Measurements from ENCODE around the gene RALGPS2. TPM values are rescaled to one million over a fixed set of nuclear protein-coding genes. Genes with fewer than 3 reads are reported as not detected.
"Not testable (repeated sequence)": the region's sequence is repeated elsewhere in the genome, so short reads cannot be mapped to it uniquely, and the experiment has no call there.

The RALGPS2 gene
- total RNA-seq, 2 experiments from 2014 or later: 3.3 to 3.8 TPM

DNA sequence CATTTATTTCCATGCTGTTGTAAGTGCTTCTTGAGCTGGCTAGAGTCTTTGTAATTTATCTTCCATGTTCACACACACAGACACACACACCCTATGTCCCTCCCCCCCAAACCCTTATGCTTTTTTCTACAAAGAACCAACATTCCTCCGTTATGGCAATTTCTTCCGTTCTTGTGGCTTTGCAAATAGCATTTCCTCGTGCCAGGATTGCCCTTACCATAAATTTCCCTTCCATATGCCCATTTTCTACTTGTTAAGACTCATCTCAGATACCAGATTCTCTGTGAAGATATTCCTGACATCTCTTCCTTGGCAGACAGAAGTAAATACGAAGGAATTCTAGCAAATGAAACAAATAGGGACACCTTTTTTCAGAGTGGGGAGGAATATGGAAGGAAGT is 26.0 kb downstream of the RALGPS2 start:
- POLR2A ChIA-PET: no interaction called here
- intact Hi-C loops (cut with micrococcal nuclease): loop anchor here (5.0 kb wide), 1 partner anchor 439 kb away; no protein-coding TSS in a partner anchor
- H3K4me1 Mint-ChIP-seq (ENCODE audit: low read depth): no peaks in the 10 kb centered on the region
- no peak overlapping the region for H3K4me3 Mint-ChIP-seq
- no peak for DNase-seq
- H3K36me3 Mint-ChIP-seq: peaks cover 7% of the 10 kb centered on the region
- H3K9me3 Mint-ChIP-seq: peaks cover 14% of the 10 kb centered on the region
- H3K27ac Mint-ChIP-seq: no peak overlapping the region
- no peaks in the 10 kb centered on the region for H3K27me3 Mint-ChIP-seq
- CTCF ChIA-PET: interaction anchor here (1.1 to 4.5 kb wide), 5 partner anchors 17 to 253 kb away, joined by 3 to 34 read pairs (median 9); no protein-coding TSS in a partner anchor

DNA sequence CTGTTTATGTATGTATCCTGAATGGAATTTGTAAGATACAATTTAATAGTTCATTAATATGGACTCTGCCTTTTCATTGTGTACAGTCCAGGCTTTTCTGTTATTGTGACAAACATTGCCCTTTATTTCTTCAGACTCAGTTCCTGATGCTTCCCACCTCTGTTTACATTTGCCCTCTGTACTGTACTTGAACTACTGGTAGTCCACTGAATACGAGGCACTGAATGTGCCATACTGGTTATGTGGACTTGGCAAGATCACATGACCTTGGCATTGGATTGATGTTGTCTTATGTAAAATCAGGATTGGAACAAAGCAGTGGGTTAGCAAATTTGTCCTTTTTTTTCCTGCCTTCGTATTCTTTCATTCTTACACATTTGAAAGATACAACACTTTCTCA is 27.8 kb downstream of the RALGPS2 start:
- no peak overlapping the region for H3K27ac Mint-ChIP-seq
- ChIA-PET CTCF (interaction anchor here (0.6 to 4.5 kb wide), 14 partner anchors 10 to 251 kb away, joined by 3 to 34 read pairs (median 4); no protein-coding TSS in a partner anchor), POLR2A (no interaction called here)
- H3K4me3 Mint-ChIP-seq: no peak overlapping the region
- H3K36me3 Mint-ChIP-seq: peaks cover 7% of the 10 kb centered on the region
- peaks cover 19% of the 10 kb centered on the region for H3K9me3 Mint-ChIP-seq
- intact Hi-C loops (cut with micrococcal nuclease): loop anchor here (1.0 to 5.0 kb wide), 3 partner anchors 211 to 441 kb away; no protein-coding TSS in a partner anchor
- no peaks in the 10 kb centered on the region for H3K4me1 Mint-ChIP-seq (ENCODE audit: low read depth)
- no peak for DNase-seq
- H3K27me3 Mint-ChIP-seq: no peaks in the 10 kb centered on the region

DNA sequence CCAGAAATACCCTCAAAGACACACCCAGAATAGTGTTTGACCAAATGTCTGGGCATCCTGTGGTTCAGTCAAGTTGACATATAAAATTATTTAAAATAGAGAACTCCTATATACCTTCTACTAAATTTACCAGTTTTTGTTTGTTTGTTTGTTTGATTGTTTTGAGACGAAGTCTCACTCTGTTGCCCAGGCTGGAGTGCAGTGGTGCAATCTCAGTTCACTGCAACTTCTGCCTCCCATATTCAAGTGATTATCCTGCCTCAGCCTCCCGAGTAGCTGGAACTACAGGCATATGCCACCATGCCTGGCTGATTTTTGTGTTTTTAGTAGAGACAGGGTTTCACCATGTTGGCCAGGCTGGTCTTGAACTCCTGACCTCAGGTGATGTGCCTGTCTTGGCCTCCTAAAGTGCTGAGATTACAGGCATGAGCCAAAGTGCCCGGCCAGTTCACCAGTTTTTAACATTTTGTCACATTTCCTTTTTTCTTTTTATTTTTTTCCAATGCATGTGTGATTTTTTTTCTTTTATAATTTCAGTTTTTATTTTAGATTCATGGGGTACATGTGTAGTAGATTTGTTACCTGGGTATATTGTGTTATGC is 29.7 kb downstream of the RALGPS2 start:
- CTCF ChIA-PET: interaction anchor here (1.8 to 4.5 kb wide), 3 partner anchors 213 to 249 kb away, joined by 7 to 34 read pairs (median 25); no protein-coding TSS in a partner anchor
- peaks cover 25% of the 10 kb centered on the region for H3K9me3 Mint-ChIP-seq
- H3K36me3 Mint-ChIP-seq; POLR2A ChIA-PET; H3K4me3 Mint-ChIP-seq; H3K27me3 Mint-ChIP-seq; H3K4me1 Mint-ChIP-seq (ENCODE audit: low read depth); H3K27ac Mint-ChIP-seq; DNase-seq: not testable (repeated sequence)
- intact Hi-C loops (cut with micrococcal nuclease): loop anchor here (5.0 kb wide), 1 partner anchor 442 kb away; no protein-coding TSS in a partner anchor

DNA sequence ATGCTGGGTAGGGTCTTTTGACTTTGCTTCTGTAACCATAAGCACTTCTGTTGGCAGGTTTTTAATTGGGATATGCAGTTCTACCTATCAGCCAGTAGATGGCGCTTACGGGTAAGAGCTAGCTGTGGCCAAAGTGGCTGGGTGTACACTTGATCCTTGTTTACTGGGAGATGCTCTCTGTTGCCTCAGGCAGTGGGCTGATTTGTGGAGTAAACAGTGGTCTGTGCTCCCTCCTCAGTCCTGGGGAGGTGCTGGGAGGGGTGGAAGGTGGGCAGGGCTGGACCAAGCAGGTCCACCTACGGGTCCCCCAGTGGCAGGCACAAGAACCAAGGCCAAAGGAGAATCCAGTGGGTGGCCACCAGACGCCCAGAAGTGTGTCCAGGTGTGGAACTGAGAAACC is 43.4 kb downstream of the RALGPS2 start:
- POLR2A ChIA-PET: no interaction called here
- intact Hi-C loops (cut with micrococcal nuclease): no loop called here
- no peak overlapping the region for H3K4me3 Mint-ChIP-seq

DNA sequence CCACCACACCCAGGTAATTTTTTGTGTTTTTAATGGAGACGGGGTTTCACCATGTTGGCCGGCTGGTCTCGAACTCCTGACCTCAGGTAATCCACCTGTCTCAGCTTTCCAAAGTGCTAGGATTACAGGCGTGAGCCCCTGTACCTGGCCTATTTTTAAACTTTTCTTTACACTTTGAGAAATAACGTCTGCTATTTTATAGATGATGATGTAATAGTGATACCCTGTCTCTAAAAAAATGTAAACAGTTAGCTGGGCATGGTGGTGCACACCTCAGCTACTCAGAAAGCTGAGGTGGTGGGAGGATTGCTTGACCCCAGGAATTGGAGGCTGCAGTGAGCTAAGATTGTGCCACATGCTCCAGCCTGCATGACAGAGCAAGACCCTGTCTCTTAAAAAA is 47.9 kb downstream of the RALGPS2 start:
- Mint-ChIP-seq H3K4me1 (ENCODE audit: low read depth) (no peaks in the 10 kb centered on the region), H3K4me3 (no peak overlapping the region), H3K36me3 (peaks cover 7% of the 10 kb centered on the region), H3K27me3 (no peaks in the 10 kb centered on the region), H3K27ac (no peak overlapping the region), H3K9me3 (peaks cover 7% of the 10 kb centered on the region)
- CTCF ChIA-PET: interaction anchor here (0.7 to 1.7 kb wide), 3 partner anchors 223 to 232 kb away, joined by 3 to 12 read pairs (median 6); no protein-coding TSS in a partner anchor
- intact Hi-C loops (cut with micrococcal nuclease): loop anchor here (10.0 kb wide), 1 partner anchor 522 kb away; the partner anchor contains the start of gene SOAT1
- no peak for DNase-seq
- POLR2A ChIA-PET: interaction anchor here (0.5 kb wide), 1 partner anchor 544 kb away, joined by 3 read pairs; no protein-coding TSS in a partner anchor

More for the DNA sequence above, 43.4 kb downstream of the RALGPS2 start:
- CTCF ChIA-PET: interaction anchor here (0.8 to 2.8 kb wide), 10 partner anchors 10 to 600 kb away, joined by 3 to 37 read pairs (median 4); no protein-coding TSS in a partner anchor
- Mint-ChIP-seq H3K27ac (no peak overlapping the region), H3K27me3 (no peaks in the 10 kb centered on the region), H3K4me1 (ENCODE audit: low read depth) (no peaks in the 10 kb centered on the region), H3K9me3 (peaks cover 29% of the 10 kb centered on the region), H3K36me3 (peaks cover 20% of the 10 kb centered on the region)
- DNase-seq: no peak

DNA sequence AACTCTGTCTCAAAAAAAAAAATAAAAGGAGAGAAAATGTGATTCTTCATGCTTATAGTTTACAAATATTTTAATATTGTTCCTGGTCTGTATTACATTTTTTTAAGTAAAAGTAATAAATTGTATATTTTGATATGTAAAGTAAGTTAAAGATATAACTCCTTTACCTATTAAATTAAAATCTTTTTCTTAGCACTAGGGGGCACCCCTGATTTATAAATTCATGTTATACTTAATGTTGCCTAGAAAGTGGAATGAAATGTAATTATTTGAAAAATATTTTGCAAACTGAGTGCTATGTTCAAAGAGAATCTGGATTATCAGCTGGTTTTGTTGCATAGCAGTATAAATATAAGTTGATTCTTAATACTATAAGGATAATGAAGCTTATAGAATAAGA is 49.2 kb downstream of the RALGPS2 start:
- no peak overlapping the region for H3K4me3 Mint-ChIP-seq
- peaks cover 5% of the 10 kb centered on the region for H3K36me3 Mint-ChIP-seq
- H3K4me1 Mint-ChIP-seq (ENCODE audit: low read depth): no peaks in the 10 kb centered on the region
- H3K9me3 Mint-ChIP-seq: peaks cover 4% of the 10 kb centered on the region
- H3K27ac Mint-ChIP-seq: no peak overlapping the region
- no peaks in the 10 kb centered on the region for H3K27me3 Mint-ChIP-seq
- ChIA-PET CTCF (interaction anchor here (0.6 to 3.6 kb wide), 7 partner anchors 10 to 440 kb away, joined by 3 to 32 read pairs (median 4); no protein-coding TSS in a partner anchor), POLR2A (no interaction called here)
- no peak for DNase-seq
- intact Hi-C loops (cut with micrococcal nuclease): loop anchor here (1.0 to 10.0 kb wide), 3 partner anchors 228 to 595 kb away; partner anchors contain the start of gene SOAT1

DNA sequence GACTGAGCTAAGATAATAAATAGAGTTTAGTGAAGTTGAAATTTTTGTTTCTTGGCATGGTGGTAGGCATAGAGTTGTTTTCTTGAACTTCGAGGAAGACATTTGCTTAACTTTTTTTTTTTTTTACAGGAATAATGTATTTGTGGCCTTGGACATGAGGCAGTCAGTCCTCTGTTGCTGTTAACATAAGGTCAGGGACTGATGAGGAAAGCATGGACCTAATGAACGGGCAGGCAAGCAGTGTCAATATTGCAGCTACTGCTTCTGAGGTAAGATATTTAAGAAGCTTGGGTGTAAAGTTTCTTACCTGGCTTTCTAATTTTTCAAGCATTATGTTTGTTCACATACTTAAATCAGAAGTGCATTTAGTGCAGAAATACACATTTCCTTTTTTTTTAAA is 51.5 kb downstream of the RALGPS2 start:
- Mint-ChIP-seq H3K4me3 (no peak overlapping the region), H3K9me3 (no peaks in the 10 kb centered on the region), H3K27me3 (no peaks in the 10 kb centered on the region), H3K27ac (no peak overlapping the region), H3K36me3 (peaks cover 5% of the 10 kb centered on the region), H3K4me1 (ENCODE audit: low read depth) (no peaks in the 10 kb centered on the region)
- intact Hi-C loops (cut with micrococcal nuclease): loop anchor here (10.0 kb wide), 1 partner anchor 518 kb away; the partner anchor contains the start of gene SOAT1
- ChIA-PET CTCF (interaction anchor here (0.6 to 3.6 kb wide), 3 partner anchors 23 to 257 kb away, joined by 3 to 32 read pairs (median 5); no protein-coding TSS in a partner anchor), POLR2A (no interaction called here)
- no peak for DNase-seq

DNA sequence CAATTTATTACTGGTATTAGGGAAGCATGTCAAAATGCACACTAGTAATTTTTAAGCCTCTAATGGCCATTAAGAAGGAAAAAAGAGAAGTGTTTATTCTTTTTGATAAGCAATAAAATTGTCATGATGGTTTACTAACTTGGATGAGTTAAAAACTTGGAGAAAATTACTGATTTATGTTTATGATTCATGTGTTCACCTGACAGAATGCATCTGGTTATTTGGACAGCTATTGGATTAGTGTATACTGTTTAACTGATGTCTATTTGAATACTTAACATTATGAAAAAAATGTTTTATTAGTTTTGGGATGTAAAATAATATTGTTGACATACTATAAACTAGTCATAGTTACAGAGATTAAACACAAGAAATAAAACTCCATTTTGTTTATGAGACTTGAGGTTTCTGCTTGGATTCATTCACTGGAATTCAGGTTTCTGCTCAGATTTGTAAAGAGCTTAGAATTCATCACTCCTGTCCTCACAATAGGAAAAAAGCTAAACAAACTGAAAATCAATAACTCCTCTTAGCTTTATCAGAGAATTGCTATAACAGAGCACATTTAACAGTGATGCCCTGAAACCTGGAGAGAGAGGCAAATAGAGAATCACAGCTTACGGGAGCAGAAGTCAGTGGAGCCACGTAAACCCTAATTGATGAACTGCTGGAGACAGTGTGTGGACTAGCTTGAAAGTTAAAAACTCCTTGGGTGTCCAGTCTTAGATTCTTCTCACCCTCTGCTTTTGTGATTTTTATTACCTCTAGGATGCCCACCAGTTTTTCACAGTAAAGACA is 56.7 kb downstream of the RALGPS2 start:
- DNase-seq: no peak
- CTCF ChIA-PET: interaction anchor here (0.9 to 2.5 kb wide), 4 partner anchors 13 to 223 kb away, joined by 3 to 9 read pairs (median 3); no protein-coding TSS in a partner anchor
- intact Hi-C loops (cut with micrococcal nuclease): no loop called here
- Mint-ChIP-seq H3K27me3 (no peaks in the 10 kb centered on the region), H3K4me1 (ENCODE audit: low read depth) (peaks cover 6% of the 10 kb centered on the region), H3K36me3 (peaks cover 2% of the 10 kb centered on the region), H3K27ac (no peak overlapping the region), H3K4me3 (no peak overlapping the region), H3K9me3 (no peaks in the 10 kb centered on the region)
- POLR2A ChIA-PET: no interaction called here

DNA sequence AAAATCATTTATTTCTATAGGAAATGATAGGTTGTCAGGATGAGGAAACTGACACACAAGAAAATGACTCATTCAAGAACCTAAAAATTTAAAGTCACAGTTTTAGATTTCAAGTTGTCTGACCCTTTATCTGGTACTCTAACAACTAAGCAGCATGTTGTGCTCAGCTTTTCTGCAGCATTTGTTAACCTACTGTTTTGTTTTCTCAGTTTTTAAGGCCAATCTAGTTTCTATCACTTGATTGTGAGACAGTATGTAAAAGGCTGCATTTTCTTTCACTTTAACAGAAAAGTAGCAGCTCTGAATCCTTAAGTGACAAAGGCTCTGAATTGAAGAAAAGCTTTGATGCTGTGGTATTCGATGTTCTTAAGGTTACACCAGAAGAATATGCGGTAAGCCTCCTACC is 59.1 kb downstream of the RALGPS2 start:
- no peaks in the 10 kb centered on the region for H3K36me3 Mint-ChIP-seq
- intact Hi-C loops (cut with micrococcal nuclease): no loop called here
- ChIA-PET CTCF (interaction anchor here (1.3 to 2.3 kb wide), 3 partner anchors 9 to 252 kb away, joined by 3 to 8 read pairs (median 5); no protein-coding TSS in a partner anchor), POLR2A (no interaction called here)
- H3K4me1 Mint-ChIP-seq (ENCODE audit: low read depth): peaks cover 6% of the 10 kb centered on the region
- DNase-seq: no peak
- no peaks in the 10 kb centered on the region for H3K27me3 Mint-ChIP-seq
- H3K4me3 Mint-ChIP-seq: no peak overlapping the region
- no peak overlapping the region for H3K27ac Mint-ChIP-seq
- no peaks in the 10 kb centered on the region for H3K9me3 Mint-ChIP-seq

DNA sequence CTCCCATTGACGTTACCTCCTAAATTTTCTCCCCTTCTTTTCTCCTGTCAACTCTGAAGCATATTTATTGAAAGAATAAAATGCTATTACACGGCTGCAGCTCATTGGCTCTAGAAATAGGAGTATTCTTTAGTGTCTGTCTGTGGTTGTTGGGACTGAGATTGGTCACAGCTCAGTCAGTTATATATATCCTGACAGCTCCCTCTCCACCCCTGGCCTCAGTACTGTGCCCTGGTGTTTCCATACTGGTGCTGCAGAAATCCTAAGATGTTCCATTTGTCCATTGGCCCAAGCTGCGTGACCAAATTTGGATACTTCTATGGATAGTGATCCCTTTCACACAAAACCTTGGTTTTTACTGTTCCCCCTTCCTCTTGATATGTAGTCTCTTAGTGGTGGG is 67.3 kb downstream of the RALGPS2 start:
- no peaks in the 10 kb centered on the region for H3K4me1 Mint-ChIP-seq (ENCODE audit: low read depth)
- H3K27me3 Mint-ChIP-seq: no peaks in the 10 kb centered on the region
- ChIA-PET POLR2A (no interaction called here), CTCF (interaction anchor here (1.3 kb wide), 1 partner anchor 24 kb away, joined by 4 read pairs; no protein-coding TSS in a partner anchor)
- H3K27ac Mint-ChIP-seq: no peak overlapping the region
- DNase-seq: no peak
- intact Hi-C loops (cut with micrococcal nuclease): no loop called here
- H3K9me3 Mint-ChIP-seq: no peaks in the 10 kb centered on the region
- no peak overlapping the region for H3K4me3 Mint-ChIP-seq
- H3K36me3 Mint-ChIP-seq: no peaks in the 10 kb centered on the region

DNA sequence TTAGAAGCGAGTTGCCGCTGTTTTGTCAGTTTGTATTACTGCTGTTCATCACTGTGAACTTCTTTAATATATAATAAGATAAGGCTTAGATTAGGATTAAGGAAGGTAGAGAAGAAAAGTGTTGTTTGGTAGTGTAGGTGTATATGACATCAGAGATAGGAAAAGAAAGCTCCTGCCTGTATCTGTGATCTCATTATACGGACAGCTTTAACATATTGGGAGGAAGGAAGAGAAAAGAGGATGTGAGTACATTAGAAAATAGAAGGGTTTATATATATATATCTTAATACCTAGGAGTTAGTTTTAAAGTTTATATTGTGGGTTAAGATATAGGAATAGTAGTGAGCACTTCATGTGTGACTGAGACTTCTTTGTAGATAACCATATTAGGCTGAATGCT is 71.0 kb downstream of the RALGPS2 start:
- no peak for DNase-seq
- H3K36me3 Mint-ChIP-seq: peaks cover 6% of the 10 kb centered on the region

DNA sequence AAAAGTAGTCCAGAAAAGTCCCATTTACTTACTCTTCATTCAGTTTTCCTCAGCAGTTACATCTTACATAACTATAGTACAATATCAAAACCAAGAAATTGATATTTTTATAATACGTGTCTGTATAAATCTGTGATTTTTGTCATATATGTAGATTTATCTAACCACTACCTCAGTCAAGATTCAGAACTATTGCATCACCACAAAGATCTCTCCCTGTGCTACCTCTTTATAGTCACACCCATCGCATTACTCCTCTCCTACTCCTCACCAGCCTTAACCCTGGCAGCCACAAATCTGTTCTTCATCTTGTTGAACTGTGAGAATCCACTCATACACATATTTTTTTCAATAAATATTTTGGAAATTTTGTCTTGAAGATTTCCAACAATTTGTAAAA is 72.5 kb downstream of the RALGPS2 start:
- intact Hi-C loops (cut with micrococcal nuclease): no loop called here
- no peak for DNase-seq
- H3K4me1 Mint-ChIP-seq (ENCODE audit: low read depth): no peaks in the 10 kb centered on the region
- no peak overlapping the region for H3K4me3 Mint-ChIP-seq
- ChIA-PET CTCF (no interaction called here), POLR2A (no interaction called here)
- H3K9me3 Mint-ChIP-seq: peaks cover 4% of the 10 kb centered on the region
- H3K27ac Mint-ChIP-seq: no peak overlapping the region
- no peaks in the 10 kb centered on the region for H3K27me3 Mint-ChIP-seq
- H3K36me3 Mint-ChIP-seq: peaks cover 6% of the 10 kb centered on the region

More for the DNA sequence above, 71.0 kb downstream of the RALGPS2 start:
- H3K9me3 Mint-ChIP-seq: peaks cover 4% of the 10 kb centered on the region
- intact Hi-C loops (cut with micrococcal nuclease): no loop called here
- POLR2A ChIA-PET: no interaction called here
- no peaks in the 10 kb centered on the region for H3K4me1 Mint-ChIP-seq (ENCODE audit: low read depth)
- no peak overlapping the region for H3K4me3 Mint-ChIP-seq
- H3K27ac Mint-ChIP-seq: no peak overlapping the region
- CTCF ChIA-PET: interaction anchor here (0.7 kb wide), 1 partner anchor 209 kb away, joined by 3 read pairs; no protein-coding TSS in a partner anchor
- H3K27me3 Mint-ChIP-seq: no peaks in the 10 kb centered on the region

Measured in activated CD4-positive, alpha-beta memory T cell treated with anti-CD3 and anti-CD28 coated beads for 36 hours (primary cell).